Calu3 (cell line): ENCODE data around the gene TBPL2. TPM values are rescaled to one million over a fixed set of nuclear protein-coding genes. Genes with fewer than 3 reads are reported as not detected.
"Not testable (repeated sequence)": the region's sequence is repeated elsewhere in the genome, so short reads cannot be mapped to it uniquely, and the experiment has no call there.

Source experiments
- BruUV-seq: library from RNA; stranded (reverse); fragments of 400-500 nt; replicated peaks from 2 replicates; lab custom pipeline; 2021; lab: Mats Ljungman, UMichigan
- CTCF ChIA-PET: fragments of 300-600 bp; sonication (Branson Sonifier 250); formaldehyde crosslinking; loops from one replicate; lab custom pipeline; 2022; ENCODE audit warnings: antibody characterized with exemption; lab: Charles Lee
- DNase-seq: peaks from one replicate; pipeline ENCODE4 v3.0.0; 2022
- H3K27ac Mint-ChIP-seq: one replicate; pipeline ENCODE4 v1.8.0; 2022; ENCODE audit warnings: mixed read lengths; ENCODE audit not compliant: unreplicated experiment
- H3K27me3 Mint-ChIP-seq: one replicate; pipeline ENCODE4 v1.8.0; 2022; ENCODE audit warnings: mixed read lengths; ENCODE audit not compliant: unreplicated experiment
- H3K36me3 Mint-ChIP-seq: one replicate; pipeline ENCODE4 v1.8.0; 2022; ENCODE audit warnings: mild to moderate bottlenecking, moderate library complexity, mixed read lengths; ENCODE audit not compliant: insufficient read depth, unreplicated experiment
- H3K4me1 Mint-ChIP-seq: one replicate; pipeline ENCODE4 v1.8.0; 2022; ENCODE audit warnings: mild to moderate bottlenecking, low read depth, mixed read lengths; ENCODE audit not compliant: unreplicated experiment
- H3K4me3 Mint-ChIP-seq: one replicate; pipeline ENCODE4 v1.8.0; 2022; ENCODE audit warnings: mild to moderate bottlenecking, low read depth, moderate library complexity, mixed read lengths; ENCODE audit not compliant: unreplicated experiment
- H3K9me3 Mint-ChIP-seq: one replicate; pipeline ENCODE4 v1.8.0; 2022; ENCODE audit warnings: low read depth, mixed read lengths; ENCODE audit not compliant: unreplicated experiment
- CTCF ChIP-seq: fragments of 200-600 bp; IDR thresholded peaks from one replicate; pipeline ENCODE4 v1.8.0; 2022; ENCODE audit warnings: antibody characterized with exemption; ENCODE audit not compliant: unreplicated experiment
- intact Hi-C: fragments of 100-400 bp; cut with micrococcal nuclease; formaldehyde crosslinking; loops from one replicate; pipeline ENCODE4 v1.10.0; 2022; ENCODE audit not compliant: unreplicated experiment
- total RNA-seq: library from RNA; stranded (reverse); gene quantifications from 2 replicates; pipeline ENCODE4 v1.2.3, GENCODE V29; 2022

The TBPL2 gene
- total RNA-seq, 1 experiment from 2014 or later = not detected

DNA sequence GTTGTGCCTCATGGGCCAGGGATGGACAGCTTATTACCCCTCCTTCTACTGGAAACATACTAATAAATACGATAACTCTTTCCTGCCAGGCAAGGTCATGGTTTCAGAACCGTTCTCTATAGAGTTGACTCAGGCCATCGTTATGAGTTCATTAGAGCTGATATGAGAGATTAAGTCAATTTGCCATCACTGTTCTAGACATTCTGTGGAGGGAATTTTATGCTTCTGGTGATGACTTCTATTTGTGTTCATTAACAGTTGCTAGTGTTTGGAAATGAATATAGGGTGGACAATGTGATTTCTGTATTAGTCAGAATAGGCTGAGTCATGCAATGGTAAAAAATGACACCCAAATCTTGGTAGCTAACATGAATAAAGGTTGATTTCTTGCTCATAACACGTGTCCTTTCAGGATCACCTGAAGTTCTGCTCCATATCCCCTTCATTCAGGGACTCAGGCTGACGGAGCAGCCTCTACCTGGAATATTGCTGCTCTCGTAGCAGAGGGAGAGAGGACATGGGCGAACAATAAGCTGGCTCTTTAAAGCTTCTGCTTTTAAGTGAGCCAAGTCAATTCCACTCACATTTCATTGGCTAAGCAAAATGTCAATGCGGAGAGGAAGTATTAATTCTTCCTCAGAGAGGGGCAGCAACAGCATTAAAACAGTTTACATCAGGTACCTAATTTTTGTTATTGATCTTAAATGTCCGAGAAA lies 18.5 kb upstream of the TBPL2 start:
- peaks cover 4% of the 10 kb centered on the region for H3K36me3 Mint-ChIP-seq
- CTCF ChIA-PET = interaction anchor here (0.6 to 0.7 kb wide), 2 partner anchors 105 to 126 kb away, joined by 3 read pairs; no protein-coding TSS in a partner anchor
- H3K27me3 Mint-ChIP-seq = no peaks in the 10 kb centered on the region
- no peaks in the 10 kb centered on the region for H3K9me3 Mint-ChIP-seq
- TF ChIP-seq CTCF = no peak
- no peak for DNase-seq
- H3K4me1 Mint-ChIP-seq = peaks cover 44% of the 10 kb centered on the region
- intact Hi-C loops = loop anchor here (10.0 kb wide), 1 partner anchor 136 kb away; no protein-coding TSS in a partner anchor
- BruUV-seq = no TSS peak
- H3K4me3 Mint-ChIP-seq = no peak overlapping the region
- H3K27ac Mint-ChIP-seq = peak overlapping the region; percentile 18

DNA sequence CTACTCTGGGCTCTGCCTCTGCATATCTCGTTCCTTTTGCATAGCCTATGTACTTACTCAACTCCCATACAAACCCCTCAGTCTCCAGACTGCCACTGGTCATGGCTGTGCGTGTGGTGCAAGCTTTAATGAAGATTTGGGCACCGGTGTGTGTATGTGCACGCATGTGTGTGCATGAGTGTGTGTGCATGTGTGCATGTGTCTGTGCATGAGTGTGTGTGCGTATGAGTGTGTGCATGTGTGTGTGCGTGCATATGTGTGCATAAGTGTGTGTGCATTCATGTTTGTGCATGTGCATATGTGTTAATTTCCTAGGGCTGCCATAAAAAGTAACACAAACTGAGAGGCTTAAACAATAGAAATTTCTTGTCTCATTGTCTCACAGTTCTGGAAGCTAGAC lies 17.1 kb upstream of the TBPL2 start:
- no peak for TF ChIP-seq CTCF
- CTCF ChIA-PET = no interaction called here
- H3K9me3 Mint-ChIP-seq = no peaks in the 10 kb centered on the region
- peaks cover 38% of the 10 kb centered on the region for H3K4me1 Mint-ChIP-seq
- intact Hi-C loops = loop anchor here (10.0 kb wide), 1 partner anchor 137 kb away; no protein-coding TSS in a partner anchor
- H3K27ac Mint-ChIP-seq = no peak overlapping the region
- BruUV-seq = no TSS peak
- no peaks in the 10 kb centered on the region for H3K27me3 Mint-ChIP-seq
- H3K4me3 Mint-ChIP-seq = no peak overlapping the region
- DNase-seq = no peak
- peaks cover 4% of the 10 kb centered on the region for H3K36me3 Mint-ChIP-seq

DNA sequence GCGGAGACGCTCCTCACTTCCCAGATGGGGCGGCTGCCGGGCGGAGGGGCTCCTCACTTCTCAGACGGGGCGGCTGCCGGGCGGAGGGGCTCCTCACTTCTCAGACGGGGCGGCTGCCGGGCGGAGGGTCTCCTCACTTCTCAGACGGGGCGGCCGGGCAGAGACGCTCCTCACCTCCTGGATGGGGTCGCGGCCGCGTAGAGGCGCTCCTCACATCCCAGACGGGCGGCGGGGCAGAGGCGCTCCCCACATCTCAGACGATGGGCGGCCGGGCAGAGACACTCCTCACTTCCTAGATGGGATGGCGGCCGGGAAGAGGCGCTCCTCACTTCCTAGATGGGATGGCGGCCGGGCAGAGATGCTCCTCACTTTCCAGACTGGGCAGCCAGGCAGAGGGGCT lies 16.0 kb upstream of the TBPL2 start:
- H3K27me3 Mint-ChIP-seq, BruUV-seq, H3K4me3 Mint-ChIP-seq, H3K27ac Mint-ChIP-seq, DNase-seq, CTCF ChIA-PET, H3K9me3 Mint-ChIP-seq, H3K36me3 Mint-ChIP-seq: not testable (repeated sequence)
- intact Hi-C loops = loop anchor here (10.0 kb wide), 1 partner anchor 138 kb away; no protein-coding TSS in a partner anchor
- peaks cover 33% of the 10 kb centered on the region for H3K4me1 Mint-ChIP-seq

- Mint-ChIP-seq H3K9me3 (no peaks in the 10 kb centered on the region), H3K36me3 (peaks cover 4% of the 10 kb centered on the region), H3K4me3 (peak overlapping the region; percentile 43), H3K4me1 (peaks cover 45% of the 10 kb centered on the region), H3K27ac (no peak overlapping the region), H3K27me3 (no peaks in the 10 kb centered on the region)
- CTCF ChIA-PET = interaction anchor here (0.5 to 0.6 kb wide), 2 partner anchors 22 to 295 kb away, joined by 4 to 9 read pairs; no protein-coding TSS in a partner anchor
- peak; percentile 41 for DNase-seq
- TF ChIP-seq CTCF = no peak
- BruUV-seq = no TSS peak
- intact Hi-C loops = loop anchor here (10.0 kb wide), 1 partner anchor 140 kb away; no protein-coding TSS in a partner anchor
Measured at GRCh38 chr14:55454264-55455002, 14.0 kb upstream of the TBPL2 start.
